IMR-90 (cell line): ENCODE measurements around the gene ZDHHC14. TPM values are rescaled to one million over a fixed set of nuclear protein-coding genes. Genes with fewer than 3 reads are reported as not detected.

Experiments used
- ATAC-seq: fragments of 200-7000 bp; cut with Tn5 transposase; 2 replicates; pipeline ENCODE4 v1.9.1; 2020; ENCODE audit warnings: low read depth, mild to moderate bottlenecking, moderate library complexity
- BruUV-seq: library from RNA; stranded (reverse); fragments of 400-500 nt; replicated peaks from 2 replicates; lab custom pipeline; 2021; lab: Mats Ljungman, UMichigan
- CTCF ChIA-PET: fragments of 300-600 bp; formaldehyde crosslinking; extraction: SDS; loops from one replicate; lab custom pipeline; 2021; ENCODE audit warnings: antibody characterized with exemption; lab: Yijun Ruan, JAX
- POLR2A ChIA-PET: fragments of 300-600 bp; sonication (Branson Sonifier 250); formaldehyde crosslinking; loops from one replicate; lab custom pipeline; 2022; ENCODE audit warnings: antibody characterized with exemption; ENCODE audit not compliant: unreplicated experiment; lab: Charles Lee
- DNase-seq: peaks from one replicate; pipeline ENCODE4 v3.0.0; 2013
- H2AFZ ChIP-seq: replicated peaks from 2 replicates; pipeline ENCODE3; 2013; ENCODE audit warnings: low read length, mild to moderate bottlenecking; ENCODE audit not compliant: poor library complexity
- H2AK5ac ChIP-seq: 2 replicates; pipeline ENCODE4 v1.6.1; 2013; ENCODE audit warnings: low read depth, low read length, inconsistent platforms
- H2AK9ac ChIP-seq: replicated peaks from 2 replicates; pipeline ENCODE3; 2013; ENCODE audit warnings: mild to moderate bottlenecking, low read depth, low read length, moderate library complexity; ENCODE audit not compliant: poor library complexity
- H2BK120ac ChIP-seq: 2 replicates; pipeline ENCODE4 v1.6.1; 2013; ENCODE audit warnings: low read depth, low read length, inconsistent platforms
- H2BK15ac ChIP-seq: 3 replicates; pipeline ENCODE4 v1.6.1; 2013; ENCODE audit warnings: low read depth, low read length, inconsistent platforms
- H2BK20ac ChIP-seq: 2 replicates; pipeline ENCODE4 v1.6.1; 2013; ENCODE audit warnings: low read depth, mild to moderate bottlenecking, inconsistent platforms, low read length, moderate library complexity
- H2BK5ac ChIP-seq: 2 replicates; pipeline ENCODE4 v1.6.1; 2013; ENCODE audit warnings: mild to moderate bottlenecking, low read depth, low read length, inconsistent platforms; ENCODE audit not compliant: poor library complexity, severe bottlenecking
- H3K14ac ChIP-seq: replicated peaks from 2 replicates; pipeline ENCODE4 v1.6.1; 2013; ENCODE audit warnings: low read depth, low read length, inconsistent platforms
- H3K18ac ChIP-seq: 2 replicates; pipeline ENCODE4 v1.6.1; 2013; ENCODE audit warnings: low read depth, low read length, control low read depth
- H3K23ac ChIP-seq: 2 replicates; pipeline ENCODE4 v1.6.1; 2013; ENCODE audit warnings: low read depth, low read length, inconsistent platforms
- H3K27ac ChIP-seq: 2 replicates; pipeline ENCODE4 v1.5.1; 2013; ENCODE audit warnings: mild to moderate bottlenecking, control low read depth, low read length; ENCODE audit not compliant: insufficient read depth
- H3K27me3 ChIP-seq: 2 replicates; pipeline ENCODE4 v1.6.1; 2013; ENCODE audit warnings: low read length; ENCODE audit not compliant: control insufficient read depth, insufficient read depth
- H3K36me3 ChIP-seq: 2 replicates; pipeline ENCODE4 v1.6.1; 2013; ENCODE audit warnings: low read length, mixed read lengths; ENCODE audit not compliant: control insufficient read depth, insufficient read depth
- H3K4ac ChIP-seq: 2 replicates; pipeline ENCODE4 v1.6.1; 2013; ENCODE audit warnings: low read depth, low read length, inconsistent platforms
- H3K4me1 ChIP-seq: 2 replicates; pipeline ENCODE4 v1.6.1; 2013; ENCODE audit warnings: low read length, mixed read lengths; ENCODE audit not compliant: control insufficient read depth, insufficient read depth
- H3K4me2 ChIP-seq: 2 replicates; pipeline ENCODE4 v1.6.1; 2013; ENCODE audit warnings: low read depth, mild to moderate bottlenecking, control low read depth, low read length, moderate library complexity
- H3K4me3 ChIP-seq: 2 replicates; pipeline ENCODE4 v1.5.1; 2013; ENCODE audit warnings: low read depth, mild to moderate bottlenecking, control low read depth, low read length, moderate library complexity; ENCODE audit not compliant: insufficient read depth
- H3K56ac ChIP-seq: 2 replicates; pipeline ENCODE4 v1.6.1; 2013; ENCODE audit warnings: low read length, inconsistent platforms; ENCODE audit not compliant: insufficient read depth; ENCODE audit errors: extremely low read depth
- H3K79me1 ChIP-seq, 2 experiments: 2 replicates each; pipeline ENCODE4 v1.6.1; 2013; ENCODE audit warnings: low read length in 2 of 2, inconsistent platforms in 1 of 2, low read depth in 1 of 2
- H3K9ac ChIP-seq: 2 replicates; pipeline ENCODE4 v1.6.1; 2013; ENCODE audit warnings: low read depth, low read length, control low read depth
- H3K9me1 ChIP-seq: 2 replicates; pipeline ENCODE4 v1.6.1; 2013; ENCODE audit warnings: low read length, inconsistent platforms; ENCODE audit not compliant: insufficient read depth
- H3K9me3 ChIP-seq: 2 replicates; pipeline ENCODE4 v1.6.1; 2013; ENCODE audit warnings: low read length; ENCODE audit not compliant: control insufficient read depth, insufficient read depth
- H4K20me1 ChIP-seq: 2 replicates; pipeline ENCODE4 v1.6.1; 2013; ENCODE audit warnings: low read length, inconsistent platforms; ENCODE audit not compliant: insufficient read depth
- H4K5ac ChIP-seq: 2 replicates; pipeline ENCODE4 v1.6.1; 2013; ENCODE audit warnings: mild to moderate bottlenecking, low read depth, low read length, control low read depth
- H4K8ac ChIP-seq, 2 experiments: 2 replicates each; pipeline ENCODE4 v1.6.1; 2013; ENCODE audit warnings: low read depth in 2 of 2, low read length in 2 of 2, control low read depth in 1 of 2, inconsistent platforms in 1 of 2
- H4K91ac ChIP-seq: 2 replicates; pipeline ENCODE4 v1.6.1; 2013; ENCODE audit warnings: low read depth, low read length, inconsistent platforms; ENCODE audit not compliant: insufficient read depth
- CEBPB ChIP-seq: IDR thresholded peaks from 2 replicates; pipeline ENCODE4 v1.6.1; 2012; ENCODE audit warnings: low read depth, low read length, improper control_type of control experiment
- WGBS, 2 experiments: methylation state at CpG; one replicate each; pipeline versions ENCODE4 v1.1.5 to v1.1.7; 2013; ENCODE audit warnings: missing lambda C conversion rate in 2 of 2; ENCODE audit not compliant: insufficient read length in 1 of 2; ENCODE audit errors: extremely low coverage in 2 of 2; 5-methylcytosine and 5-hydroxymethylcytosine counted together
- dilution Hi-C: fragments of 300-500 bp; cut with HindIII; formaldehyde crosslinking; loops from one replicate; pipeline ENCODE4 v1.14.3; 2018; ENCODE audit warnings: low sequenced_read_pairs; ENCODE audit not compliant: unreplicated experiment
- in situ Hi-C: fragments of 300-500 bp; cut with MboI; formaldehyde crosslinking; loops from 3 replicates; pipeline ENCODE4 v1.14.3; 2019; ENCODE audit warnings: low sequenced_read_pairs, inconsistent platforms, mixed read lengths
- intact Hi-C: fragments of 100-400 bp; cut with micrococcal nuclease; formaldehyde crosslinking; loops from 2 replicates; pipeline ENCODE4 v1.10.0; 2022
- polyA plus RNA-seq, 3 experiments: library from polyadenylated mRNA; depleted of rRNA; stranded (reverse); fragments of >200 nt; gene quantifications; 2 replicates each; pipeline ENCODE4 v1.2.3, GENCODE V29; 2012; ENCODE audit warnings: low replicate concordance in 1 of 3
- total RNA-seq: library from RNA; depleted of rRNA; stranded (reverse); fragments of >200 nt; gene quantifications from 2 replicates; pipeline ENCODE4 v1.2.3, GENCODE V29; 2012

The ZDHHC14 gene
- total and polyA plus RNA-seq, 2 of the 4 experiments (the other 2 are of a cell fraction) = 0.90 to 2.0 TPM

- Histone ChIP-seq H4K20me1 (peaks cover under 1% of the 10 kb centered on the region; the same call in 1 of the 2 replicates), H2BK120ac (no peak overlapping the region; the same call in 1 of the 2 replicates), H3K79me1 (peaks cover 7 to 19% of the 10 kb centered on the region in 2 experiments; a peak in 3 of 4 replicates), H3K27ac (peak overlapping the region; percentile 69), H3K9me1 (0 out of 2 replicates have a peak, but pooled peaks cover 3% of the 10 kb centered on the region), H2BK20ac (no peak overlapping the region), H2BK5ac (peak overlapping the region; percentile 64), H3K4me1 (no peaks in the 10 kb centered on the region), H4K91ac (no peak overlapping the region; the same call in 1 of the 2 replicates), H4K5ac (0 out of 2 replicates have a peak overlapping the region, but pooled peaks have one; percentile 4), H3K56ac (peak overlapping the region; percentile 51), H2AK5ac (no peak overlapping the region; the same call in 1 of the 2 replicates), H3K23ac (peak overlapping the region; percentile 71; the same call in 1 of the 2 replicates), H3K4me3 (peak overlapping the region; percentile 71), H4K8ac (peak overlapping the region in 1 of 2 experiments; percentile 63; a peak in 1 of 4 replicates), H3K14ac (0 out of 2 replicates have a peak overlapping the region, but pooled peaks have one; percentile 75), H3K4ac (peak overlapping the region; percentile 42; the same call in 1 of the 2 replicates), H3K36me3 (no peaks in the 10 kb centered on the region), H3K27me3 (no peaks in the 10 kb centered on the region), H3K4me2 (peak overlapping the region; percentile 67), H2AFZ (peak overlapping the region; percentile 97), H2AK9ac (peak overlapping the region; percentile 97), H2BK15ac (no peak overlapping the region), H3K18ac (no peak overlapping the region; the same call in 1 of the 2 replicates), H3K9ac (peak overlapping the region; percentile 74), H3K9me3 (no peaks in the 10 kb centered on the region)
- in situ Hi-C loops = no loop called here
- ChIA-PET POLR2A (no interaction called here), CTCF (interaction anchor here (1.0 kb wide), 1 partner anchor 287 kb away, joined by 7 read pairs; no protein-coding TSS in a partner anchor)
- TF ChIP-seq CEBPB = no peak
- peak; percentile 3 for ATAC-seq
- DNase-seq = no peak
- WGBS, 2 experiments = 0% methylated on average over 1 of the region's 28 CpGs; no CpG with 5 or more reads in 1 of the 2 experiments
- intact Hi-C loops = loop anchor here (1.0 to 5.0 kb wide), 6 partner anchors 57 to 287 kb away; partner anchors contain the start of gene TMEM242
- no TSS peak for BruUV-seq
- dilution Hi-C loops = no loop called here
Measured at GRCh38 chr6:157380458-157380778, 572 bp upstream of the ZDHHC14 start.
